H54 (cell line): ENCODE measurements around the gene ZNF319.
"Not testable (repeated sequence)": the region's sequence is repeated elsewhere in the genome, so short reads cannot be mapped to it uniquely, and the experiment has no call there.

Source experiments
- DNase-seq: peaks from one replicate; pipeline ENCODE4 v3.0.0; 2011; ENCODE audit warnings: low spot score, mixed read lengths; ENCODE audit not compliant: insufficient read length
- FAIRE-seq: peaks from 3 replicates; lab custom pipeline; 2011; peaks lifted over from hg19 to GRCh38; lab: Jason Lieb, UNC
- POLR2A ChIP-seq: IDR thresholded peaks from 2 replicates; pipeline ENCODE4 v1.6.1; 2011; ENCODE audit warnings: low read depth, mild to moderate bottlenecking, low read length

ZNF319 gene

DNA sequence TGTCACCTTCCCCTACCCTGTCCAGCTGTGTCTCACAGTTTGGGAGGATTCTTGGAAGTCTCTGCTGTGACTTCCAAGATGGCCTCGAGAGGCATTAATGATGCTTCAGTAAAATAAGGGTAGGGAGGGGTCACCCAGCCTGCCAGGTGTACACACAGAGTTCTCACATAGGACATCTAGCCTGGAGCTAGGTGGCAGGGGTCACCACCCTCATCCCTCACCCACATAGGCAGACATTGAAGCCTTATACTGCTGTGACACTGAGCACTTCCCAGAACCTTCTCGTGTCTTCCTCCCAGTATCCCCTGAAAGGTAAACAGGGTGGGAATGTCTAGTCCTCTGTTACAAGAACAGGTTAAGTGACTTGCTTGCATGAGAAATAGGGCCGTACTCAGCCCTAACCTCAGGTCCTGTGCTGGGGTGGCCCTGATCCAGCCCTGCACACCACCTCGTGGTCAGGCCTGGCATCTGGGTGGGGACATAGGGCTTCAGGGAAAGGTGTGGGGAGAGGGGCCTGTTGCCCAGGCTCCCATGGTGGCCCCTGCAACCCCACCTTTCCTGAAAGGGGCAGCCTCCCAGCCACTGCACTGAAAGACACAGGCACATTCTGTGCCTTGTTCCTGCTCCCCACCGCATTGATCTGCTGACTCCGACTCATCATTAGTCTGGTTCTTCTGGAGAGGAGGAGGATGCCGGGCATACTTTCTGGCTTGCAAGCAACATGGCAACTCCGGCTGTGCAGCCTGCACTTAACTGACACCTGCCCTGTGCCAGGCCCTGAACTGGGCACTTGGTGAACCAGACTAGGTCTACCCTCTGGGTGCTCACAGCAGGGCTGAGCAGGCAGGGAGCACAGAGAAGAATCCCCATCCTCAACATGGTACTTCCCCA lies 21.4 kb upstream of the ZNF319 start:
- FAIRE-seq (no peak), DNase-seq (peak; percentile 65)
- TF ChIP-seq POLR2A = no peak

DNA sequence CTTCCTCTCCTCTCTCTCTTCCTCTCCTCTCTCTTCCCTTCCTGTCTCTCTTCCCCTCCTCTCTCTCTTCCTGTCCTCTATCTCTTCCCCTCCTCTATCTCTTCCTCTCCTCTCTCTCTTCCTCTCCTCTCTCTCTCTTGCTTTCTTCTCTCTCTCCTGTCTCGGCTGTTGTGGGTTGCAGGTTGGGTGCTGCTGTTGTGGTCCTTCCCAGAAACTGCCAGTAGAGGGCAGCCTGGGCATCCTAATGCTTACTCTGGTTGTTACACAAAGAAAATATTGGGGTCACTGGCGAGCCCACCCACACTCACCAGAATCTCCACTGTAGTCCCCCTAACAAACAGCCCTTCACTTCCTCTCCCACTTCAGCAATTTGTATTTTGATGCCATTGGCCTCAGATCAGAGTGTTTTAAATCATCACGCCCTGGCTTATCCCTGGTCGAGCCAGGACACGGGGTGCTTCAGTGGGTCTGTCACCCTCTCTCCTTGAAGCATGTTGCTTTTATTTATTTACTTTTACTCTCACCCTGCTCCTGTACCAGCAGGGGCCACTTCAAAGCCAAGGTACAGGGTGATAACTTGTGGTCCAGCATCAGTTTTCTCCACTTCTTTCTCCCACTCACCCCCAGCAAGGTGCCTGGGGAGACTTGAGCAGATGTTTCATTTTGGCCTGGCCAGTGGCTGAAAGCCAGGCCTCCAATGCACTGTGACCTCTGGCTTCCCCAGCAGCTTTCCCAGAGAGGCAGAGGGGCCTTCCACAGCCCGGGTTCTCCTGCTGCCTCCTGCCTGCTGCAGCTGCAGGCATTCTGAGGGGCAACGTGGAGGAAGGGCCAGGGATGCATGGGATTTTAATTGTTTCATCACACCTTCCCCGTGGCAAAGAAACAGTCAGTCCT lies 20.4 kb upstream of the ZNF319 start:
- TF ChIP-seq POLR2A = no peak
- no peak for FAIRE-seq
- no peak for DNase-seq

DNA sequence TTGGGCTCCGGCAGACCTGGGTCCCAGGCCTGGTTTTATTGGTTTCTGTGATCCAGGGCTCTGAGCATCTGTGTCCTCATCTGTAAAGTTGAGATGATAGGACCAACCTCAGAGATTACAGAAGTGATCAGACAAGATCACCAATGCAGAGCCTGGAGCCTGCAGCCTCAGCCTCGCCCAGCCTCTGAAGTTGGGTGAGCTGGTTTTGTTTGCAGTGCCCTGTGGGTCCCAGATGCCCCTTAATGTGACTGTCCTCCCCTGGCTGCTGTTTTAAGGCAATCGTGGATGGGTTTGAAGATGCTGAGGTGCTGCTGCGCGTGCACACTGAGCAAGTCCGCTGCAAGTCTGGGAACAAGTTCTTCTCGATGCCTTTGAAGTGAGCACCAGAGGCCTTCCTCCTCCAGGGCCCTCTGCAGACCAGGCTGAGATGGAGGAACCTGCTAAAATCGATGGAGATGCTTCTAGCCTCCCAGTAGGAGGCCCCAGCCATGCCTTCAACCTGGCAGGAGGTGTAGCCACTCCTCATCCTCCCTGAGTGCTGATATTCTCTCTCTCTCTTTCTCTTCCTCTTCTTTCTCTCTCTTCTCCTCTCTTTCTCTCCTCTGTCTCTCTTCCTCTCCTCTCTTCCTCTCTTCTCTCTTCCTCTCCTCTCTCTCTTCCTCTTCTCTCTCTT lies 19.5 kb upstream of the ZNF319 start:
- DNase-seq = no peak
- FAIRE-seq = no peak
- TF ChIP-seq POLR2A = no peak

DNA sequence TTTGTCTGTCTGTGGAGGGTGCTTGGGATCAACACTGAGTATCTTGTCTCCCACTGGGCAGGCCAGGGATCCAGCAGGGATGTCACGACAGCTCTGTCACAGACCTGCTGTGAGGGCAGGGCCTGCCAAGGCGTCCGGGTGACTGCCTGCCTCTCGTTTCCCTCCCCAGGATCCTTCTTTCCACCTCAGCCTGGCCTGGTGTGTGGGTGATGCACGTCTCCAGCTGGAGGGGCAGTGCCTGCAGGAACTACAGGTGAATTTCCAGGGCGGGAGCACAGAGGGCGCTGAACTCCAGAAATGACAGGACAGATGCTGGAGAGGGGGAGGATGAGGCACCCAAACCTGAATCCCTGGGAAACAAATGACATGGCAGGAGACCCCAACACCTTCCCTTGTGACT lies 18.3 kb upstream of the ZNF319 start:
- no peak for DNase-seq
- no peak for FAIRE-seq
- no peak for TF ChIP-seq POLR2A

DNA sequence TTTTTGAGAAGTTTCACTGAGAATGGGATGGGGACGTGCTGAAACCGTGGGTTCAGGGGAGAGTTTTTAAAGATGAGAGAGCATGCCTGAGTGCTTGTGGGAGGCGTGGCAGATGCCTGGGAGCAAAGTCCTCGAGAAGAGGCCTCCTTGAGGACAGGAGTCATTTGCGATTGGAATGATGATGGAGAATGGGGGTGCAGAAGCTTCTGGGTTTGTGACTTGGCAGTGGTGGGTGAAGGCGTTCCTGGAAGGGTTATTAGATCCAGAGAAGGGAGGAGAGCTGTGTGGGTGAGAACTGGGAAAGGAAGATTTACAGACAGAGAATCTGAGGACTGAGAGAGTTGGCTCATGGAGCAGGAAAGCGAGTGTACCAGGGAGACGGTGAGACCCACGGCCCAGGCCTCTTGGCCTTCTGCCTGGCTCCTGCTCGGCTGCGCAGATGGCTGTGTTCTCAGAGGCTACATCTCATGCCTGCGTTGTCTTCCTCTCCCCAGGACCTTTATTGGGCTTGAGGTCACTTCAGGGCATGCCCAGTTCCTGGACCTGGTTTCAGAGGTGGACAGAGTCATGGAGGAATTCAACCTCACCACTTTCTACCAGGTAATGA lies 16.5 kb upstream of the ZNF319 start:
- no peak for DNase-seq
- TF ChIP-seq POLR2A = no peak
- no peak for FAIRE-seq

DNA sequence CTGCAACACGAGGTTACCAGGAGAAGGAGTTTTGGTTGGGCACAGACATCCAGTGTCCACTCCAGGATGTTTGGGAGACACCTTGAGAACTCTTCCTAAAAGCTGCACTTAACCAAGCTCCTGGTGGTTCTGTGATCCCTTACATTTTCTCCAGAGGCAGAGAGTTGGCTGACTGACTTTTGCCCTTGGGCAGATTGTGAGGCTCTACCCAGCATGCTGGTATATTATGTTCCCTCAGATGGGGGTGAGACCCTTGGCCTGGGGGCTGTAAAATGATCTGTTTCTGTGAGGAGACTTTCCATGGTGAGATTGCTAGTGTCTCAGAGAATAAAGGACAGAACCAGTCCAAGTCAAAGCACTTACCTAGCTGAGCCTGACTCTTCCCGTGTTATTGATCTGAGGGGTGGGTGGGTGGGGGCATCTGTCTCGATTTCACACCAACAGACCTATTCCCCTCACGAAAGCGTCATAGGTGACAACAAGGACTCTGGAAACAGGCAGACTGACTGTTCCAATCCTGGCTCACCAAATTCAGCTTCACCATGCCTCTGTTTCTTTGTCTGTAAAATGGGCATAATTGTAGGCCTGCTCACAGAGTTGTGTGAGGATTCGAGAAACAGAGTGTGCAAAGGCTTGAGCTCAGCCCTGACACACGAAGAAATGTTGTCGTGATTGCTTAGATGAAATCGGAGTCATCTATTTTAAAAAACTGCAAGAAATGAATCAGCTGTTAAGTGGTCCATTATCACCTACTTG lies 12.9 kb upstream of the ZNF319 start:
- FAIRE-seq (no peak), DNase-seq (no peak)
- no peak for TF ChIP-seq POLR2A

DNA sequence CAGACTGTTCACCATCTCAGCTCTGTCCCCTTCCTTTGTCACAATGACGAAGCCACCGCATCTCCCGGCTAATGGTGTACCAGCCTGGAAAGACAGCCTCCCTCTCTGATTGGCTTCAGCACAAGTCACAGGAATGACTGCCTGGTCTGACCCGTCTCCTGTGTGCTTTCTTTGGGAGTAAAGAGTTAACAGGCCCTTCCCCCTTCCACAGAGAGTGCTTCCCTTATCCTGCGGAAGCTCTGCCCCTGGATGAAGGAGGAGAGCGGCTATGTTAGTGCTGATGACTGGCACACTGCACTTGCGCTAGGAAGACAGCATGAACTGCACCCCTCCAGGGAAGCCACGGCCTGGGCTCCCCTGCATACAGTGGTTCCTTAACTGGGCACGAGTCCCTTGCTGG lies 12.0 kb upstream of the ZNF319 start:
- FAIRE-seq (no peak), DNase-seq (no peak)
- no peak for TF ChIP-seq POLR2A

DNA sequence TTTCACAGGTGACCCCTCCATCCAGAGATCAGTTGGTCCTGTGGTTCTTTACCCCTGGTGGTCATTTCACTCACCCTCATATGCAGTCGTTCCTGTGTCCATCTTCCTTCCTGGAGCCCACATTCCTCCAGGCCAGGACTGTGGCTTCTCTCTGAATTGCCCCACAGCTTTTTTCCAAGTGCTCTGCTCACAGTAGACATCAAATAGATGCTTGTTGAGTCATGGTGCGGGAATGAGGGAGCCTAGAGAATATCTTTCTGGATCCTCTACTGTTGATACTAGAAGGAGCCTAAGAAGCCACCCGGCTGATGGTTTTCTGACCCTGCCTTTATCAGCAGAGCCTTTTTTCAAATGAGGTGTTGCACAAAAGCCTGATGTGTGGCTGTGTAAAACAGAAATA lies 11.2 kb upstream of the ZNF319 start:
- DNase-seq (no peak), FAIRE-seq (no peak)
- no peak for TF ChIP-seq POLR2A

DNA sequence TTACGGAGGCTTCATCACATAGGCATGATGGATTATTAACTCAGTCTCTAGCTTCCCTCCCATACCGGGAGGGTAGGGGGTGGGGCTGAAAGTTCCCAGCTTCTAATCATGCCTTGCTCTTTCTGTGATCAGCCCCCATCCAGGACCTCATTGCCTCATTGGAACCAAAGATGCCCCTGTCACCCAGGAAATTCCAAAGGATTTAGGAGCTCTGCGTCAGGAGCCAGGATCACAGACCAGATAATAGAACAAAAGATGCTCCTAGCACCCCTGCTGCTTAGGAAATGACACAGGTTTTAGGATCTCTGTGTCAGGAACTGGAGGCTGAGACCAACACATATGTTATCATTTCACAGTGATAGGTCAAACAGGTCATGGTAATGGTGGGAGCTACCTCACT lies 10.4 kb upstream of the ZNF319 start:
- DNase-seq = no peak
- FAIRE-seq = no peak
- TF ChIP-seq POLR2A = no peak

DNA sequence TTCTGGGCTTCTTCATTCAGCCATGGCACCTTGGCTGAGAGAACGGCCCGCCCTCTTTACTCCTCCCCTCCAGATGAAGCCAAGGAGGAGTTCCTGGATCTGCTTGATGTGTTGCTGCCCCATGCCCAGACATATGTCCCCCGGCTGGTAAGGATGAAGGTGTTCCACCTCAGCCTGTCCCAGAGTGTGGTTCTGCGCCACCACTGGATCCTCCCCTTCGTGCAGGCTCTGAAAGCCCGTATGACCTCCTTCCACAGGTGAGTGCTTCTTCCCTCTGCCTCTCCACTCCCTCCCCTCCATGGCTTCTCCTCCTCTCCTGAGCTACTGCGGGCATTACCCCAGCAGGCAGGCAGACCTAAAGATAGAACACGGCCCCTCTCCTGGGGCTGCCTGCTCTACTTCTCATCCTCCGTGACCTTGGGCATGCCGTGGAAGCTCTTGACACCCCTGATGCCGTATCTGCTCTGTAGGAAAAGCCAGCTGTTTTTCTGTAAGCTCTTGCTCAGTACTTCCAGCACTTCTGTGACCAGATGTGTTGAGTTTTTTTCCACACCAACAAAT lies 9.5 kb upstream of the ZNF319 start:
- DNase-seq = no peak
- no peak for FAIRE-seq
- no peak for TF ChIP-seq POLR2A

DNA sequence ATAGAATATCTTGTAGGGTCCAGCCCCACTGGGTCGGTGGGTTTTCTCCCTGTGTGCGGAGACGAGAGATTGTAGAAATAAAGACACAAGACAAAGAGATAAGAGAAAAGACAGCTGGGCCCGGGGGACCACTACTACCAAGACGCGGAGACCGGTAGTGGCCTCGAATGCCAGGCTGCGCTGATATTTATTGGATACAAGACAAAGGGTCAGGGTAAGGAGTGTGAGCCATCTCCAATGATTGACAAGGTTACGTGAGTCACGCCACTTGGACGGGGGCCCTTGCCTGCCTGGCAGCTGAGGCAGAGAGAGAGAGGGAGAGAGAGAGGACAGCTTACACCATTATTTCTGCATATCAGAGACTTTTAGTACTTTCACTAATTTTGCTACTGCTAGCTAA lies 4.3 kb upstream of the ZNF319 start:
- not testable (repeated sequence) for DNase-seq, FAIRE-seq

DNA sequence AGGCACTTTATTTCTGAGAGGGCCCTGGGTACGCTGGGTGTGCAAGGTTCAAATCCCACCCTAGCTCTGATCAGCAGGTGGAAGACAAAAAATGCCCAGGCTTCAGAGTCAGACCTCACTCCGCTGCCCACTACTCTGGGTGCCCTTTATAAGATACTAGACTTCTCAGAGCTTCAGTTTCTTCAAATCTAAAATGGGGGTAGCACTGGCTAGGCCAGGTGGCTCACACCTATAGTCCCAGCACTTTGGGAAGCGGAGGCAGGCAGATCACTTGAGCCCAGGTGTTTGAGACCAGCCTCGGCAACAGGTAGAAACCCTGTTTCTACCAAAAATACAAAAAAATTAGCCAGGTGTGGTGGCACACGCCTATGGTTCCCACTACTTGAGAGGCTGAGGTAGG lies 2.5 kb upstream of the ZNF319 start:
- no peak for DNase-seq
- TF ChIP-seq POLR2A = no peak
- FAIRE-seq = no peak

DNA sequence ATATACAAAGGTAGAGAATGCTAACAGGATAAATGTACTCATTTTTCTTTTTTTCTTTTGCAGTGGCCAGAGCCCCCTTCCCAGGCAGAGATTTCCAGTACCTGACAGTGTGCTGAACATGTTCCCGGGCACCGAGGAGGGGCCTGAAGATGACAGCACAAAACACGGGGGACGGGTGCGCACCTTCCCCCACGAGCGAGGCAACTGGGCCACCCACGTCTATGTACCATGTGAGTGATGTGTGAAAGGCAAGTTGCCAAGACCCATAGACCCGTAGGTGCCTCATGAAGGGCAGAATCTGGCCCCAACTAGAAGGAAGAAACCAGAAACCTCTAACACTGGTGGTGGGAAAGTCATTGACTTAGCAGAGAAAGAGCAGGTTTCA lies 1.9 kb upstream of the ZNF319 start:
- no peak for TF ChIP-seq POLR2A
- no peak for DNase-seq
- no peak for FAIRE-seq
